GM23248 (cell line): ENCODE data around the gene SNAPC4. TPM values are rescaled to one million over a fixed set of nuclear protein-coding genes. Genes with fewer than 3 reads are reported as not detected.

Source experiments
- DNase-seq: peaks from one replicate; pipeline ENCODE4 v3.0.0-alpha.2; 2015
- H2AFZ ChIP-seq: fragments of 200-600 bp; sonication (generic); 2 replicates; pipeline ENCODE4 v1.6.1; 2016; ENCODE audit warnings: antibody characterized with exemption
- H3F3A ChIP-seq: fragments of 200-600 bp; sonication (generic); 2 replicates; pipeline ENCODE4 v1.6.1; 2016; ENCODE audit warnings: mild to moderate bottlenecking, antibody characterized with exemption, mixed run types; ENCODE audit not compliant: insufficient read depth
- H3K27ac ChIP-seq: fragments of 200-600 bp; sonication (generic); 2 replicates; pipeline ENCODE4 v1.5.1; 2016; ENCODE audit warnings: mild to moderate bottlenecking
- H3K27me3 ChIP-seq: fragments of 200-600 bp; sonication (generic); replicated peaks from 2 replicates; pipeline ENCODE4 v1.6.1; 2016; ENCODE audit warnings: mild to moderate bottlenecking; ENCODE audit not compliant: insufficient read depth
- H3K36me3 ChIP-seq: fragments of 200-600 bp; sonication (generic); 2 replicates; pipeline ENCODE4 v1.6.1; 2016; ENCODE audit warnings: low read depth, mild to moderate bottlenecking
- H3K4me1 ChIP-seq: fragments of 200-600 bp; sonication (generic); 2 replicates; pipeline ENCODE4 v1.6.1; 2016; ENCODE audit warnings: mild to moderate bottlenecking; ENCODE audit not compliant: insufficient read depth
- H3K4me2 ChIP-seq: fragments of 200-600 bp; sonication (generic); one replicate; pipeline ENCODE4 v1.6.1; 2016; ENCODE audit warnings: mild to moderate bottlenecking; ENCODE audit not compliant: unreplicated experiment
- H3K4me3 ChIP-seq: fragments of 200-600 bp; sonication (generic); 2 replicates; pipeline ENCODE4 v1.5.1; 2016; ENCODE audit warnings: mild to moderate bottlenecking
- H3K79me2 ChIP-seq: fragments of 200-600 bp; sonication (generic); 2 replicates; pipeline ENCODE4 v1.6.1; 2016; ENCODE audit warnings: mild to moderate bottlenecking; ENCODE audit not compliant: insufficient read depth
- H3K9ac ChIP-seq: fragments of 200-600 bp; sonication (generic); 2 replicates; pipeline ENCODE4 v1.6.1; 2016; ENCODE audit warnings: mild to moderate bottlenecking
- H3K9me2 ChIP-seq: fragments of 200-600 bp; sonication (generic); 2 replicates; pipeline ENCODE4 v1.6.1; 2016; ENCODE audit warnings: mixed run types, mild to moderate bottlenecking, moderate library complexity; ENCODE audit not compliant: insufficient read depth
- H3K9me3 ChIP-seq: fragments of 200-600 bp; sonication (generic); one replicate; pipeline ENCODE4 v1.6.1; 2017; ENCODE audit warnings: low read depth
- H4K20me1 ChIP-seq: fragments of 200-600 bp; sonication (generic); 2 replicates; pipeline ENCODE4 v1.6.0; 2016; ENCODE audit not compliant: insufficient read depth
- EZH2 ChIP-seq: fragments of 200-600 bp; sonication (generic); IDR thresholded peaks from 2 replicates; pipeline ENCODE4 v1.6.1; 2018; ENCODE audit warnings: antibody characterized with exemption, mild to moderate bottlenecking; ENCODE audit not compliant: insufficient read depth, poor library complexity, severe bottlenecking
- EZH2phosphoT487 ChIP-seq: fragments of 200-600 bp; sonication (generic); IDR thresholded peaks from 2 replicates; pipeline ENCODE4 v1.6.1; 2018; ENCODE audit warnings: antibody characterized with exemption, moderate library complexity, mild to moderate bottlenecking, low read depth; ENCODE audit not compliant: insufficient read depth
- WGBS, 2 experiments: methylation state at CpG; one replicate each; pipeline ENCODE4 v1.1.6; 2015 to 2017; ENCODE audit warnings: low lambda C conversion rate in 2 of 2, low coverage in 1 of 2; ENCODE audit errors: missing lambda C conversion rate in 2 of 2; 5-methylcytosine and 5-hydroxymethylcytosine counted together
- in situ Hi-C: fragments of 300-500 bp; cut with MboI; formaldehyde crosslinking; loops from 2 replicates; pipeline ENCODE4 v1.15.0; 2020
- polyA plus RNA-seq: library from polyadenylated mRNA; unstranded; fragments of >200 nt; fragmentation: Nextera tagmentation; extraction: Ambion mirVana; gene quantifications from 2 replicates; pipeline ENCODE4 v1.2.1, GENCODE V29; 2016
- total RNA-seq: library from RNA; depleted of rRNA; stranded (reverse); fragments of >200 nt; shearing (Covaris generic); gene quantifications from 2 replicates; pipeline ENCODE4 v1.2.3, GENCODE V29; 2014

Gene SNAPC4
- total and polyA plus RNA-seq, 2 experiments from 2014 or later = 4.4 to 5.2 TPM

DNA sequence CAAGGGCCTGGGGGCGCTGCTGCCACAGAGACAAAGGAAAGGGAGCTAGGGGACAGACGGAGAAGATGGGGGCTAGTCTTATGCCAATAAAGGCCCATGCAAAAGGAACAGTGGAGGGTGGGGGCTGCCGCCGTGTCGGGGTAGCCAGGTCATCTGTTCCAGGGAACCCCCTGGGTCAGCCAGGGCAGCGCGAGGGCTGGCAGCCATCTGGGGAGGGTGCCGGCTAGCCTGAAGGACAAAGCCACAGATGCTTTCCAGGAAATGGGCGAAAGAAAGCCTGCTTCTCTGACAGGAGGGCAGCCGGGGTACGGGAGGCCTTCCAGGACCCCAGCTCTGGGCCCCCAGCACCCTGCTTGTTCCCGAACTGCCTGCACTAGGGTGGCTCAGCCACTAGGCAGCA lies 24.9 kb downstream of the SNAPC4 start:
- Histone ChIP-seq H3F3A (no peaks in the 10 kb centered on the region), H3K9me2 (no peaks in the 10 kb centered on the region), H3K79me2 (no peaks in the 10 kb centered on the region), H3K36me3 (no peaks in the 10 kb centered on the region), H4K20me1 (no peaks in the 10 kb centered on the region), H3K9ac (no peak overlapping the region), H3K27me3 (no peaks in the 10 kb centered on the region), H3K9me3 (no peaks in the 10 kb centered on the region), H2AFZ (no peak overlapping the region), H3K4me1 (peaks cover 11% of the 10 kb centered on the region; the same call in 1 of the 2 replicates), H3K4me2 (no peak overlapping the region), H3K4me3 (no peak overlapping the region), H3K27ac (no peak overlapping the region)
- WGBS, 2 experiments = 92 to 95% methylated on average over 12 of the region's 12 CpGs
- TF ChIP-seq EZH2 = no peak
- no peak for TF ChIP-seq EZH2phosphoT487
- no peak for DNase-seq
- in situ Hi-C loops = no loop called here

DNA sequence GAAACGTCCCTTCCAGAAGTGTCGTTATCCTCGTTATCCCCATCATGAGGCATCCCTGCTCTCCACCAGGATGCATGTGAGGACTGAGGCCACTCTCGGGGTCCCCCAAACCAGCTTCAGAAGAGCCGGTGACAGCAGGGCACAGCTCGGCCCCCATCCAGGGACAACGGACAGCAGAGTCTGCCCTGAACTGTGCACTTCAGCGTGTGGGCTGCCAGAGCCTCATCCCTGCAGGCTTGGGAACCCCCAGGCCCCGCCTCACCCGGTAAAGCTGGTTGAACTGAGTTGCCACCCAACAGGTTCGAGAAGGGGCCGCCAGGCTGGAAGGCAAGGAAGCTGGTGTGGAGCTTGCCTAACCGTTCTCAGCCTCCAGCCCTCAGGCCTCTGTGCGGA lies 25.8 kb downstream of the SNAPC4 start:
- H3K4me2 ChIP-seq = no peak overlapping the region
- H3K79me2 ChIP-seq = no peaks in the 10 kb centered on the region
- no peaks in the 10 kb centered on the region for H4K20me1 ChIP-seq
- no peak overlapping the region for H3K9ac ChIP-seq
- no peak overlapping the region for H3K27ac ChIP-seq
- no peaks in the 10 kb centered on the region for H3F3A ChIP-seq
- no peak overlapping the region for H3K4me3 ChIP-seq
- no peaks in the 10 kb centered on the region for H3K27me3 ChIP-seq
- H3K9me2 ChIP-seq = no peaks in the 10 kb centered on the region
- no peaks in the 10 kb centered on the region for H3K36me3 ChIP-seq
- no peak overlapping the region for H2AFZ ChIP-seq
- 68 to 73% methylated on average over 14 of the region's 14 CpGs for WGBS, 2 experiments
- in situ Hi-C loops = no loop called here
- peaks cover 11% of the 10 kb centered on the region; the same call in 1 of the 2 replicates for H3K4me1 ChIP-seq
- TF ChIP-seq EZH2phosphoT487 = no peak
- no peak for TF ChIP-seq EZH2
- no peaks in the 10 kb centered on the region for H3K9me3 ChIP-seq
- no peak for DNase-seq

DNA sequence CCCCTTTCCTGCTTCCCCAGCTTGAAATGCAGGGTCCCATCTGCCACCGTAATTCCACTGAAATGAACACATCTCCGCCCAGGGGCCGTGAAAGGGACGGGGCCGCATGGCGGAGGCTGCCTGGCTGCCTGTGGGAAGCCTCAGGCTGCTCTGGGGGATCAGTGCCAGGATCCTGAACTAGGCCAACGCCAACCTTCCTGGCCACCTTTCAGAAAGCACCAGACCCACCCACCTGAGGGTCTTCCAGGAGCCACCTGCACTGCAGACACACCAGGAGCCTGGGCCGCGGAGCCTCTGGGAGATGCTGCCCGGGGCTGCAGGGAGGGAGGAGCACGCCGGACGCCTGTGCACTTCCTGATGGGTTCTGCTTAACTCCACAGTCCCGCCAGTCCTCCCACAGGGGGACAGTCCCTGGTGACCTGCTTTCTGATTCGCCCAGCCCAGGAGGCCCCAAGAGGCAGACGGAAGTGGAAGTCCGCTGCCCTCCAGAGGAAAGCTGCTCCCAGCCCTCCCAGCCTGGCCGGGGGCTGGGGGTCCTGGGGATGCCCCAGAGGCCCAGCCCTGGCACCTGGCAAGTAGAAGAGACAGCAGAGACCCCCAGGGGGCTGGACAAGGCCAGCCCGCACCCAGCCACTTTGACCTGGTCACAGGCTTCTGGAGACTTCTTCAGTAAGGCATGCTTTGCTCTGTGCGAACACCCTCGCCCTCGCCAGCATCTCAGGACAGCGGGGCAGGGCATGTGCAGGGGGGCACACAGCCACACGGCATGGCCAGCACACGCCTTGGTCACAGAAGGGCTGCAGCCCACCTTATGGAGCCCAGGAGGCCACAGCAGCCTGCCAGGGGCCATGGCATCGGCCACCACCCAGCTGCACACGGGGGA lies 26.4 kb downstream of the SNAPC4 start, which contains the start of gene CARD9:
Gene CARD9 (minus strand): TSS at position 370 of the 883 bp plus-strand sequence. CDS start 1,591 bp downstream, outside the sequence.
- Histone ChIP-seq H3K4me1 (peaks cover 11% of the 10 kb centered on the region; the same call in 1 of the 2 replicates), H3K4me2 (peak within 1 kb of the TSS; percentile 1), H4K20me1 (no peaks in the 10 kb centered on the region), H3K27me3 (no peaks in the 10 kb centered on the region), H3F3A (no peaks in the 10 kb centered on the region), H3K9me3 (no peaks in the 10 kb centered on the region), H3K4me3 (no peak within 1 kb of the TSS), H2AFZ (peak within 1 kb of the TSS; percentile 78), H3K27ac (0 out of 2 replicates have a peak within 1 kb of the TSS, but pooled peaks have one; percentile 2), H3K9ac (peak within 1 kb of the TSS; percentile 31; the same call in 1 of the 2 replicates), H3K36me3 (no peaks in the 10 kb centered on the region), H3K79me2 (no peaks in the 10 kb centered on the region), H3K9me2 (no peaks in the 10 kb centered on the region)
- no peak for TF ChIP-seq EZH2phosphoT487
- TF ChIP-seq EZH2 = no peak
- in situ Hi-C loops = no loop called here
- no peak for DNase-seq
- WGBS, 2 experiments = 71 to 76% methylated on average over 27 of the region's 27 CpGs

DNA sequence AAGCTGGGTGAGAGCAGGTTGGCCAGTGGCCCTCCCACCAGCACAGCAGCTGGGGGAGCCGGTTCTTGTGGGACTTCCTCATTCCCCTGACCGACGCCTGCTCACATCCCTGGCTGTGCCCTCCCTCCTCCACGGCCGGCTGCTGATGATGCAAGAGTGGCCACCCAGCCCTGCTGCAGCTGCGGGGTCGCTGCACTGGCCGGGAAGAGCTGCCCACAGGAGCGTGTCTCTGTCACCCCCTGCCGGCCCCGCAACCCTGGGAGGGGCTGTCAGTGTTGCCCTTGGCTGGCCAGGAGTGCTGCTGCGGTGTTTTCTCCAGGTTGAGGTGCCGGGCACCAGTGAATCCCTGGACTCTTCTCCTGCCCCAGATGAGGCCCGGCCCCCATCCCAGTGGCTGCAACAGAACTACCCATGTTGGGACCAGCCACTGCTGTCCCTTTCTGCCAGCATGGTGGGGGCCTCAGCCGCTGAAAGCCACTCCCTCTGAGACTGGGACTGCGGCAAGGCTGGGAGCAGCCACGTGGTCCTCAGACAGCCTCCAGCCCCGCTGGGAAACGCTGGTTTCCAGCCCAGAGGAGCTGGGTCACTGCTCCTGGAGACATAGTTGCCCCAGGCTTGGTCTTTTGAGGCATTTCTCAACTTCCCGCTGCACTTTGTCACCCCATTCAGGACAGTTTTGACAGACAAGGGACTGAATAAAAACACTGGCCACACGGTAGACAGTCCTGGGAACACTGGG lies 27.2 kb downstream of the SNAPC4 start:
- H3K9ac ChIP-seq = peak overlapping the region; percentile 31; the same call in 1 of the 2 replicates
- in situ Hi-C loops = no loop called here

More for the DNA sequence above, 27.2 kb downstream of the SNAPC4 start:
- H3K9me2 ChIP-seq = no peaks in the 10 kb centered on the region
- H3K4me3 ChIP-seq = no peak overlapping the region
- no peaks in the 10 kb centered on the region for H3K79me2 ChIP-seq
- H4K20me1 ChIP-seq = no peaks in the 10 kb centered on the region
- peaks cover 11% of the 10 kb centered on the region; the same call in 1 of the 2 replicates for H3K4me1 ChIP-seq
- DNase-seq = peak; percentile 74
- H3K27me3 ChIP-seq = no peaks in the 10 kb centered on the region
- no peaks in the 10 kb centered on the region for H3F3A ChIP-seq
- no peak for TF ChIP-seq EZH2phosphoT487
- no peak for TF ChIP-seq EZH2
- no peaks in the 10 kb centered on the region for H3K36me3 ChIP-seq
- H2AFZ ChIP-seq = peak overlapping the region; percentile 78
- 22 to 24% methylated on average over 19 to 21 of the region's 21 CpGs for WGBS, 2 experiments
- no peaks in the 10 kb centered on the region for H3K9me3 ChIP-seq
- H3K4me2 ChIP-seq = peak overlapping the region; percentile 1
- H3K27ac ChIP-seq = 0 out of 2 replicates have a peak overlapping the region, but pooled peaks have one; percentile 2
